ENCODE measurements around the gene RAB6A.
"Not testable (repeated sequence)": the region's sequence is repeated elsewhere in the genome, so short reads cannot be mapped to it uniquely, and the experiment has no call there.

The RAB6A gene

GRCh38 chr11:73729594-73730206, 31.2 kb downstream of the RAB6A start:
- no peak overlapping the region for H3K4me3 ChIP-seq (ENCODE audit: low read depth, low read length)

GRCh38 chr11:73728000-73728399, 32.9 kb downstream of the RAB6A start:
- H3K4me3 ChIP-seq (ENCODE audit: low read depth, low read length): no peak overlapping the region

- no peak overlapping the region for H3K4me3 ChIP-seq (ENCODE audit: low read depth, low read length)
Observed at GRCh38 chr11:73726825-73727224, 34.0 kb downstream of the RAB6A start.

GRCh38 chr11:73717136-73717535, 43.7 kb downstream of the RAB6A start:
- no peak overlapping the region for H3K4me3 ChIP-seq (ENCODE audit: low read depth, low read length)

- H3K4me3 ChIP-seq (ENCODE audit: low read depth, low read length): no peak overlapping the region
Observed at GRCh38 chr11:73716153-73717056, 44.5 kb downstream of the RAB6A start.

GRCh38 chr11:73715541-73715940, 45.3 kb downstream of the RAB6A start:
- H3K4me3 ChIP-seq (ENCODE audit: low read depth, low read length): no peak overlapping the region

- no peak overlapping the region for H3K4me3 ChIP-seq (ENCODE audit: low read depth, low read length)
Observed at GRCh38 chr11:73710964-73711363, 49.9 kb downstream of the RAB6A start.

- H3K4me3 ChIP-seq (ENCODE audit: low read depth, low read length): no peak overlapping the region
Observed at GRCh38 chr11:73705053-73705452, 55.8 kb downstream of the RAB6A start.

- H3K4me3 ChIP-seq (ENCODE audit: low read depth, low read length): no peak overlapping the region
Observed at GRCh38 chr11:73693899-73694525, 66.9 kb downstream of the RAB6A start.

- no peak overlapping the region for H3K4me3 ChIP-seq (ENCODE audit: low read depth, low read length)
Observed at GRCh38 chr11:73680687-73681086, 80.2 kb downstream of the RAB6A start.

GRCh38 chr11:73676552-73676951, 84.3 kb downstream of the RAB6A start:
- not testable (repeated sequence) for H3K4me3 ChIP-seq (ENCODE audit: low read depth, low read length)

- H3K4me3 ChIP-seq (ENCODE audit: low read depth, low read length): no peak overlapping the region
Observed at GRCh38 chr11:73671701-73672100, 89.2 kb downstream of the RAB6A start.

GRCh38 chr11:73670808-73671207, 90.1 kb downstream of the RAB6A start:
- H3K4me3 ChIP-seq (ENCODE audit: low read depth, low read length): no peak overlapping the region

GRCh38 chr11:73667891-73668290, 93.0 kb downstream of the RAB6A start:
- H3K4me3 ChIP-seq (ENCODE audit: low read depth, low read length): no peak overlapping the region

- no peak overlapping the region for H3K4me3 ChIP-seq (ENCODE audit: low read depth, low read length)
Observed at GRCh38 chr11:73664877-73665276, 96.0 kb downstream of the RAB6A start.

GRCh38 chr11:73663604-73664495, 97.0 kb downstream of the RAB6A start:
- H3K4me3 ChIP-seq (ENCODE audit: low read depth, low read length): no peak overlapping the region

- H3K4me3 ChIP-seq (ENCODE audit: low read depth, low read length): no peak overlapping the region
Observed at GRCh38 chr11:73662445-73663157, 98.3 kb downstream of the RAB6A start.

- peak overlapping the region; percentile 24 for H3K4me3 ChIP-seq (ENCODE audit: low read depth, low read length)
Observed at GRCh38 chr11:73661035-73661628, 99.7 kb downstream of the RAB6A start.

GRCh38 chr11:73660497-73661034, 100.3 kb downstream of the RAB6A start:
- H3K4me3 ChIP-seq (ENCODE audit: low read depth, low read length): no peak overlapping the region

- no peak overlapping the region for H3K4me3 ChIP-seq (ENCODE audit: low read depth, low read length)
Observed at GRCh38 chr11:73659961-73660360, 100.9 kb downstream of the RAB6A start.

Data from iPS-11a (cell line).